Mammary epithelial cell (primary cell): ENCODE results near the gene SP100.

Source experiments
- EZH2 ChIP-seq: IDR thresholded peaks from 2 replicates; pipeline ENCODE4 v1.6.1; 2012; ENCODE audit warnings: low read length, inconsistent platforms, borderline replicate concordance
- TF ChIP-seq, protein P1 (sequence below), 2 donors: IDR thresholded peaks in 1 of 2; conservative IDR thresholded peaks in 1 of 2; 2 replicates each; pipeline ENCODE4 v1.5.1; 2011 to 2012; ENCODE audit warnings: inconsistent platforms in 2 of 2, low read length in 2 of 2, mild to moderate bottlenecking in 2 of 2, control low read depth in 1 of 2, low read depth in 1 of 2; ENCODE audit not compliant: insufficient read depth in 1 of 2; ENCODE audit errors: extremely low read depth in 1 of 2

DNA sequence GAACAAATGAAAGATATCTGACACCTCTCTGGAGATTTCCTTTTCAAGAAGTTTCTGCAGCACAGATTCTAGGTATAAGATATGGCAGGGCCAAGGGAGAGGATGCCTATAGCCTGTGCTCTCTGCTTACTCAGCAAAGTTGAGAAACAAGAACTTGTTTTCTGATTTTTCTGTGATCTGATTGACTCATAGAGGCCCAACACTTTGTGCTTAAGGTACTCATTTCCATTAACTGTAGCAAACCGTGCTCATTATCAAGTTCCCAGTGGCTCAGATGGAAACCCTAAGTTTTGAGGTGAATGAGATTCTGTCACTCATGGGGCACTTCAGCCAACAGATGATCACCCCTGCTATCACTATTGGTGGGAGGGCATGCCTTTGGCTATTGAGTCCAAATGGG lies 124.3 kb downstream of the SP100 start:
- TF ChIP-seq, protein P1, sequence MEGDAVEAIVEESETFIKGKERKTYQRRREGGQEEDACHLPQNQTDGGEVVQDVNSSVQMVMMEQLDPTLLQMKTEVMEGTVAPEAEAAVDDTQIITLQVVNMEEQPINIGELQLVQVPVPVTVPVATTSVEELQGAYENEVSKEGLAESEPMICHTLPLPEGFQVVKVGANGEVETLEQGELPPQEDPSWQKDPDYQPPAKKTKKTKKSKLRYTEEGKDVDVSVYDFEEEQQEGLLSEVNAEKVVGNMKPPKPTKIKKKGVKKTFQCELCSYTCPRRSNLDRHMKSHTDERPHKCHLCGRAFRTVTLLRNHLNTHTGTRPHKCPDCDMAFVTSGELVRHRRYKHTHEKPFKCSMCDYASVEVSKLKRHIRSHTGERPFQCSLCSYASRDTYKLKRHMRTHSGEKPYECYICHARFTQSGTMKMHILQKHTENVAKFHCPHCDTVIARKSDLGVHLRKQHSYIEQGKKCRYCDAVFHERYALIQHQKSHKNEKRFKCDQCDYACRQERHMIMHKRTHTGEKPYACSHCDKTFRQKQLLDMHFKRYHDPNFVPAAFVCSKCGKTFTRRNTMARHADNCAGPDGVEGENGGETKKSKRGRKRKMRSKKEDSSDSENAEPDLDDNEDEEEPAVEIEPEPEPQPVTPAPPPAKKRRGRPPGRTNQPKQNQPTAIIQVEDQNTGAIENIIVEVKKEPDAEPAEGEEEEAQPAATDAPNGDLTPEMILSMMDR (conservative IDR thresholded peaks at IDR 0.05 in 1 of 2, IDR thresholded peaks at IDR 0.05 in 1 of 2; ENCODE audit: extremely low read depth in 1 of 2, insufficient read depth in 1 of 2, low read depth in 1 of 2, low read length in 2 of 2): no peak
- no peak for TF ChIP-seq EZH2
